ENCODE measurements around the gene C17orf75. TPM values are rescaled to one million over a fixed set of nuclear protein-coding genes. Genes with fewer than 3 reads are reported as not detected.

Gene C17orf75
- total RNA-seq, 2 experiments from 2014 or later: 66.1 to 70.9 TPM

GRCh38 chr17:32302037-32302436 is 39.9 kb downstream of the C17orf75 start:
- ChIA-PET POLR2A (interaction anchor here (0.7 kb wide), 1 partner anchor 1853 kb away, joined by 3 read pairs; no protein-coding TSS in a partner anchor), CTCF (ENCODE audit: unreplicated experiment) (no interaction called here)

GRCh38 chr17:32299580-32300164 is 42.3 kb downstream of the C17orf75 start:
- DNase-seq (ENCODE audit: low spot score): no peak
- TF ChIP-seq EZH2phosphoT487 (IDR thresholded peaks at IDR 0.05; ENCODE audit: borderline replicate concordance, low read depth, low read length): no peak
- no peak for TF ChIP-seq CTCF (conservative IDR thresholded peaks at IDR 0.05; ENCODE audit: low read length)
- H3K36me3 ChIP-seq (ENCODE audit: insufficient read depth, low read length): no peaks in the 10 kb centered on the region
- no peak overlapping the region for H3K4me3 ChIP-seq (ENCODE audit: low read depth, low read length, poor library complexity, severe bottlenecking)
- no peaks in the 10 kb centered on the region for H4K20me1 ChIP-seq (ENCODE audit: insufficient read depth, low read length)
- H3K79me2 ChIP-seq (ENCODE audit: insufficient read depth, low read depth, low read length): no peaks in the 10 kb centered on the region
- no peak overlapping the region for H3K27ac ChIP-seq (ENCODE audit: low read depth, low read length, poor library complexity, severe bottlenecking)
- H3K9me3 ChIP-seq (ENCODE audit: low read length): no peaks in the 10 kb centered on the region
- no TSS peak for BruUV-seq (replicated peaks)
- no peak overlapping the region for H2AFZ ChIP-seq (ENCODE audit: low read length)
- peaks cover 7% of the 10 kb centered on the region for H3K4me1 ChIP-seq (ENCODE audit: insufficient read depth, low read length, poor library complexity, severe bottlenecking)
- H3K9me2 ChIP-seq (ENCODE audit: insufficient read depth, low read length): no peaks in the 10 kb centered on the region
- POLR2A ChIA-PET: interaction anchor here (0.9 kb wide), 1 partner anchor 10 kb away, joined by 3 read pairs; no protein-coding TSS in a partner anchor
- CTCF ChIA-PET (ENCODE audit: unreplicated experiment): no interaction called here
- intact Hi-C loops (cut with micrococcal nuclease; ENCODE audit: unreplicated experiment): no loop called here
- H3K4me2 ChIP-seq (ENCODE audit: low read length): no peak overlapping the region

More at GRCh38 chr17:32302037-32302436, 39.9 kb downstream of the C17orf75 start:
- Histone ChIP-seq H3K27ac (ENCODE audit: low read depth, low read length, poor library complexity, severe bottlenecking) (no peak overlapping the region), H3K4me1 (ENCODE audit: insufficient read depth, low read length, poor library complexity, severe bottlenecking) (no peaks in the 10 kb centered on the region), H3K79me2 (ENCODE audit: insufficient read depth, low read depth, low read length) (no peaks in the 10 kb centered on the region), H3K4me2 (ENCODE audit: low read length) (no peak overlapping the region), H3K36me3 (ENCODE audit: insufficient read depth, low read length) (no peaks in the 10 kb centered on the region), H3K9me3 (ENCODE audit: low read length) (no peaks in the 10 kb centered on the region), H3K9me2 (ENCODE audit: insufficient read depth, low read length) (no peaks in the 10 kb centered on the region), H2AFZ (ENCODE audit: low read length) (no peak overlapping the region), H3K4me3 (ENCODE audit: low read depth, low read length, poor library complexity, severe bottlenecking) (no peak overlapping the region), H4K20me1 (ENCODE audit: insufficient read depth, low read length) (no peaks in the 10 kb centered on the region)
- TF ChIP-seq EZH2phosphoT487 (IDR thresholded peaks at IDR 0.05; ENCODE audit: borderline replicate concordance, low read depth, low read length) (no peak), CTCF (conservative IDR thresholded peaks at IDR 0.05; ENCODE audit: low read length) (no peak)
- BruUV-seq (replicated peaks): no TSS peak
- DNase-seq (ENCODE audit: low spot score): no peak
- intact Hi-C loops (cut with micrococcal nuclease; ENCODE audit: unreplicated experiment): no loop called here
